IMR-90 (cell line): Measurements from ENCODE around the gene KIAA0513. TPM values are rescaled to one million over a fixed set of nuclear protein-coding genes. Genes with fewer than 3 reads are reported as not detected.

Source experiments
- ATAC-seq: fragments of 200-7000 bp; cut with Tn5 transposase; 2 replicates; pipeline ENCODE4 v1.9.1; 2020; ENCODE audit warnings: low read depth, mild to moderate bottlenecking, moderate library complexity
- BruUV-seq: library from RNA; stranded (reverse); fragments of 400-500 nt; replicated peaks from 2 replicates; lab custom pipeline; 2021; lab: Mats Ljungman, UMichigan
- CTCF ChIA-PET: fragments of 300-600 bp; formaldehyde crosslinking; extraction: SDS; loops from one replicate; lab custom pipeline; 2021; ENCODE audit warnings: antibody characterized with exemption; lab: Yijun Ruan, JAX
- POLR2A ChIA-PET: fragments of 300-600 bp; sonication (Branson Sonifier 250); formaldehyde crosslinking; loops from one replicate; lab custom pipeline; 2022; ENCODE audit warnings: antibody characterized with exemption; ENCODE audit not compliant: unreplicated experiment; lab: Charles Lee
- DNase-seq: peaks from one replicate; pipeline ENCODE4 v3.0.0; 2013
- H2AFZ ChIP-seq: replicated peaks from 2 replicates; pipeline ENCODE3; 2013; ENCODE audit warnings: low read length, mild to moderate bottlenecking; ENCODE audit not compliant: poor library complexity
- H2AK5ac ChIP-seq: 2 replicates; pipeline ENCODE4 v1.6.1; 2013; ENCODE audit warnings: low read depth, low read length, inconsistent platforms
- H2AK9ac ChIP-seq: replicated peaks from 2 replicates; pipeline ENCODE3; 2013; ENCODE audit warnings: mild to moderate bottlenecking, low read depth, low read length, moderate library complexity; ENCODE audit not compliant: poor library complexity
- H2BK120ac ChIP-seq: 2 replicates; pipeline ENCODE4 v1.6.1; 2013; ENCODE audit warnings: low read depth, low read length, inconsistent platforms
- H2BK15ac ChIP-seq: 3 replicates; pipeline ENCODE4 v1.6.1; 2013; ENCODE audit warnings: low read depth, low read length, inconsistent platforms
- H2BK20ac ChIP-seq: 2 replicates; pipeline ENCODE4 v1.6.1; 2013; ENCODE audit warnings: low read depth, mild to moderate bottlenecking, inconsistent platforms, low read length, moderate library complexity
- H2BK5ac ChIP-seq: 2 replicates; pipeline ENCODE4 v1.6.1; 2013; ENCODE audit warnings: mild to moderate bottlenecking, low read depth, low read length, inconsistent platforms; ENCODE audit not compliant: poor library complexity, severe bottlenecking
- H3K14ac ChIP-seq: replicated peaks from 2 replicates; pipeline ENCODE4 v1.6.1; 2013; ENCODE audit warnings: low read depth, low read length, inconsistent platforms
- H3K18ac ChIP-seq: 2 replicates; pipeline ENCODE4 v1.6.1; 2013; ENCODE audit warnings: low read depth, low read length, control low read depth
- H3K23ac ChIP-seq: 2 replicates; pipeline ENCODE4 v1.6.1; 2013; ENCODE audit warnings: low read depth, low read length, inconsistent platforms
- H3K27ac ChIP-seq: 2 replicates; pipeline ENCODE4 v1.5.1; 2013; ENCODE audit warnings: mild to moderate bottlenecking, control low read depth, low read length; ENCODE audit not compliant: insufficient read depth
- H3K27me3 ChIP-seq: 2 replicates; pipeline ENCODE4 v1.6.1; 2013; ENCODE audit warnings: low read length; ENCODE audit not compliant: control insufficient read depth, insufficient read depth
- H3K36me3 ChIP-seq: 2 replicates; pipeline ENCODE4 v1.6.1; 2013; ENCODE audit warnings: low read length, mixed read lengths; ENCODE audit not compliant: control insufficient read depth, insufficient read depth
- H3K4ac ChIP-seq: 2 replicates; pipeline ENCODE4 v1.6.1; 2013; ENCODE audit warnings: low read depth, low read length, inconsistent platforms
- H3K4me1 ChIP-seq: 2 replicates; pipeline ENCODE4 v1.6.1; 2013; ENCODE audit warnings: low read length, mixed read lengths; ENCODE audit not compliant: control insufficient read depth, insufficient read depth
- H3K4me2 ChIP-seq: 2 replicates; pipeline ENCODE4 v1.6.1; 2013; ENCODE audit warnings: low read depth, mild to moderate bottlenecking, control low read depth, low read length, moderate library complexity
- H3K4me3 ChIP-seq: 2 replicates; pipeline ENCODE4 v1.5.1; 2013; ENCODE audit warnings: low read depth, mild to moderate bottlenecking, control low read depth, low read length, moderate library complexity; ENCODE audit not compliant: insufficient read depth
- H3K56ac ChIP-seq: 2 replicates; pipeline ENCODE4 v1.6.1; 2013; ENCODE audit warnings: low read length, inconsistent platforms; ENCODE audit not compliant: insufficient read depth; ENCODE audit errors: extremely low read depth
- H3K79me1 ChIP-seq, 2 experiments: 2 replicates each; pipeline ENCODE4 v1.6.1; 2013; ENCODE audit warnings: low read length in 2 of 2, inconsistent platforms in 1 of 2, low read depth in 1 of 2
- H3K9ac ChIP-seq: 2 replicates; pipeline ENCODE4 v1.6.1; 2013; ENCODE audit warnings: low read depth, low read length, control low read depth
- H3K9me1 ChIP-seq: 2 replicates; pipeline ENCODE4 v1.6.1; 2013; ENCODE audit warnings: low read length, inconsistent platforms; ENCODE audit not compliant: insufficient read depth
- H3K9me3 ChIP-seq: 2 replicates; pipeline ENCODE4 v1.6.1; 2013; ENCODE audit warnings: low read length; ENCODE audit not compliant: control insufficient read depth, insufficient read depth
- H4K20me1 ChIP-seq: 2 replicates; pipeline ENCODE4 v1.6.1; 2013; ENCODE audit warnings: low read length, inconsistent platforms; ENCODE audit not compliant: insufficient read depth
- H4K5ac ChIP-seq: 2 replicates; pipeline ENCODE4 v1.6.1; 2013; ENCODE audit warnings: mild to moderate bottlenecking, low read depth, low read length, control low read depth
- H4K8ac ChIP-seq, 2 experiments: 2 replicates each; pipeline ENCODE4 v1.6.1; 2013; ENCODE audit warnings: low read depth in 2 of 2, low read length in 2 of 2, control low read depth in 1 of 2, inconsistent platforms in 1 of 2
- H4K91ac ChIP-seq: 2 replicates; pipeline ENCODE4 v1.6.1; 2013; ENCODE audit warnings: low read depth, low read length, inconsistent platforms; ENCODE audit not compliant: insufficient read depth
- CEBPB ChIP-seq: IDR thresholded peaks from 2 replicates; pipeline ENCODE4 v1.6.1; 2012; ENCODE audit warnings: low read depth, low read length, improper control_type of control experiment
- MAFK ChIP-seq: IDR thresholded peaks from 2 replicates; pipeline ENCODE4 v1.6.1; 2012; ENCODE audit warnings: low read depth, low read length, improper control_type of control experiment
- MXI1 ChIP-seq: IDR thresholded peaks from 2 replicates; pipeline ENCODE4 v1.6.1; 2012; ENCODE audit warnings: low read depth, mild to moderate bottlenecking, low read length, moderate library complexity, borderline replicate concordance
- NFE2L2 ChIP-seq: fragments of 150-350 bp; IDR thresholded peaks from 2 replicates; pipeline ENCODE4 v1.6.1; 2016; ENCODE audit warnings: low read depth, mild to moderate bottlenecking, low read length
- WGBS, 2 experiments: methylation state at CpG; one replicate each; pipeline versions ENCODE4 v1.1.5 to v1.1.7; 2013; ENCODE audit warnings: missing lambda C conversion rate in 2 of 2; ENCODE audit not compliant: insufficient read length in 1 of 2; ENCODE audit errors: extremely low coverage in 2 of 2; 5-methylcytosine and 5-hydroxymethylcytosine counted together
- dilution Hi-C: fragments of 300-500 bp; cut with HindIII; formaldehyde crosslinking; loops from one replicate; pipeline ENCODE4 v1.14.3; 2018; ENCODE audit warnings: low sequenced_read_pairs; ENCODE audit not compliant: unreplicated experiment
- in situ Hi-C: fragments of 300-500 bp; cut with MboI; formaldehyde crosslinking; loops from 3 replicates; pipeline ENCODE4 v1.14.3; 2019; ENCODE audit warnings: low sequenced_read_pairs, inconsistent platforms, mixed read lengths
- intact Hi-C: fragments of 100-400 bp; cut with micrococcal nuclease; formaldehyde crosslinking; loops from 2 replicates; pipeline ENCODE4 v1.10.0; 2022
- polyA plus RNA-seq, 3 experiments: library from polyadenylated mRNA; depleted of rRNA; stranded (reverse); fragments of >200 nt; gene quantifications; 2 replicates each; pipeline ENCODE4 v1.2.3, GENCODE V29; 2012; ENCODE audit warnings: low replicate concordance in 1 of 3
- total RNA-seq: library from RNA; depleted of rRNA; stranded (reverse); fragments of >200 nt; gene quantifications from 2 replicates; pipeline ENCODE4 v1.2.3, GENCODE V29; 2012
- TF ChIP-seq, protein P1 (sequence below): fragments of 150-350 bp; IDR thresholded peaks from 2 replicates; pipeline ENCODE4 v1.6.1; 2017; ENCODE audit warnings: mild to moderate bottlenecking, antibody characterized with exemption, low read length, low read depth

The KIAA0513 gene
- total and polyA plus RNA-seq, 2 of the 4 experiments (the other 2 are of a cell fraction), result 9.5 TPM

GRCh38 chr16:85124636-85125346 is 97.2 kb downstream of the KIAA0513 start:
- ATAC-seq (no peak), DNase-seq (no peak)
- Histone ChIP-seq H3K36me3 (no peaks in the 10 kb centered on the region), H4K20me1 (no peaks in the 10 kb centered on the region), H3K4me1 (peaks cover 22% of the 10 kb centered on the region), H3K4me2 (no peak overlapping the region), H3K23ac (peak overlapping the region; percentile 49), H2AFZ (peak overlapping the region; percentile 91), H3K56ac (no peak overlapping the region), H3K18ac (peak overlapping the region; percentile 31), H3K9ac (no peak overlapping the region), H2BK5ac (peak overlapping the region; percentile 81), H2AK9ac (peak overlapping the region; percentile 33), H4K91ac (peak overlapping the region; percentile 78), H3K79me1 (peaks cover 0 to 6% of the 10 kb centered on the region in 2 experiments; a peak in 1 of 4 replicates), H3K27me3 (no peaks in the 10 kb centered on the region), H3K9me1 (peaks cover 11% of the 10 kb centered on the region; the same call in 1 of the 2 replicates), H2BK15ac (peak overlapping the region; percentile 78; the same call in 2 of the 3 replicates), H3K14ac (peak overlapping the region; percentile 38), H2BK120ac (peak overlapping the region; percentile 97), H2BK20ac (peak overlapping the region; percentile 72; the same call in 1 of the 2 replicates), H3K4me3 (no peak overlapping the region), H4K8ac (peak overlapping the region; percentile 93 to 97; a peak in 3 of 4 replicates), H2AK5ac (peak overlapping the region; percentile 85), H3K9me3 (no peaks in the 10 kb centered on the region), H3K27ac (peak overlapping the region; percentile 87), H4K5ac (peak overlapping the region; percentile 74), H3K4ac (peak overlapping the region; percentile 92)
- 80% methylated on average over 5 of the region's 11 CpGs; no CpG with 5 or more reads in 1 of the 2 experiments for WGBS, 2 experiments
- CTCF ChIA-PET, result interaction anchor here (1.5 to 1.6 kb wide), 2 partner anchors 10 to 48 kb away, joined by 3 to 4 read pairs; no protein-coding TSS in a partner anchor
- peak; percentile 97 for TF ChIP-seq NFE2L2
- TF ChIP-seq MAFK, result peak; percentile 86
- TF ChIP-seq CEBPB, result no peak
- TF ChIP-seq MXI1, result no peak
- TF ChIP-seq, protein P1, sequence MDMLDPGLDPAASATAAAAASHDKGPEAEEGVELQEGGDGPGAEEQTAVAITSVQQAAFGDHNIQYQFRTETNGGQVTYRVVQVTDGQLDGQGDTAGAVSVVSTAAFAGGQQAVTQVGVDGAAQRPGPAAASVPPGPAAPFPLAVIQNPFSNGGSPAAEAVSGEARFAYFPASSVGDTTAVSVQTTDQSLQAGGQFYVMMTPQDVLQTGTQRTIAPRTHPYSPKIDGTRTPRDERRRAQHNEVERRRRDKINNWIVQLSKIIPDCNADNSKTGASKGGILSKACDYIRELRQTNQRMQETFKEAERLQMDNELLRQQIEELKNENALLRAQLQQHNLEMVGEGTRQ, result no peak
- BruUV-seq, result no TSS peak
- intact Hi-C loops (loop anchor here (2.0 kb wide), 1 partner anchor 48 kb away; no protein-coding TSS in a partner anchor), in situ Hi-C loops (no loop called here), dilution Hi-C loops (no loop called here)
- POLR2A ChIA-PET, result no interaction called here
